Activated B cell treated with CpG ODN at 0.5 μM for 24 hours (primary cell): ENCODE data around the gene OR9G1. TPM values are rescaled to one million over a fixed set of nuclear protein-coding genes. Genes with fewer than 3 reads are reported as not detected.

ENCODE experiments used
- ATAC-seq: fragments of 200-7000 bp; cut with Tn5 transposase; one replicate; pipeline ENCODE4 v1.10.0; 2021; ENCODE audit warnings: low read depth, mild to moderate bottlenecking, moderate library complexity
- CTCF ChIA-PET: fragments of 350-600 bp; sonication (Branson Sonifier 250); formaldehyde crosslinking; loops from one replicate; lab custom pipeline; 2021; ENCODE audit warnings: antibody characterized with exemption; lab: Charles Lee
- POLR2A ChIA-PET: fragments of 350-600 bp; sonication (Branson Sonifier 250); formaldehyde crosslinking; loops from one replicate; lab custom pipeline; 2021; ENCODE audit warnings: antibody characterized with exemption; lab: Charles Lee
- DNase-seq: peaks from one replicate; pipeline ENCODE4 v3.0.0; 2022
- H3K27ac Mint-ChIP-seq: one replicate; pipeline ENCODE4 v1.8.0; 2020; ENCODE audit warnings: mixed read lengths
- H3K27me3 Mint-ChIP-seq: one replicate; pipeline ENCODE4 v1.8.0; 2021; ENCODE audit warnings: mixed read lengths
- H3K36me3 Mint-ChIP-seq: one replicate; pipeline ENCODE4 v1.8.0; 2021; ENCODE audit warnings: low read depth, mixed read lengths
- H3K4me1 Mint-ChIP-seq: one replicate; pipeline ENCODE4 v1.8.0; 2021; ENCODE audit warnings: mixed read lengths
- H3K4me3 Mint-ChIP-seq: one replicate; pipeline ENCODE4 v1.8.0; 2020; ENCODE audit warnings: mild to moderate bottlenecking, mixed read lengths
- H3K9me3 Mint-ChIP-seq: one replicate; pipeline ENCODE4 v1.8.0; 2020; ENCODE audit warnings: mixed read lengths
- CTCF ChIP-seq: fragments of 200-600 bp; IDR thresholded peaks from one replicate; pipeline ENCODE4 v1.8.0; 2022; ENCODE audit warnings: antibody characterized with exemption, mild to moderate bottlenecking
- intact Hi-C: fragments of 100-400 bp; cut with micrococcal nuclease; formaldehyde crosslinking; loops from one replicate; pipeline ENCODE4 v1.15.1; 2024
- total RNA-seq: library from RNA; stranded (reverse); gene quantifications from 2 replicates; pipeline ENCODE4 v1.2.3, GENCODE V29; 2022

The OR9G1 gene
- total RNA-seq, 1 donor from 2014 or later = not detected

GRCh38 chr11:56748597-56748996, 49.7 kb downstream of the OR9G1 start, which contains the start of gene OR9G4:
Gene OR9G4 (minus strand): TSS chr11:56748697. CDS start chr11:56743766, 4,931 bp downstream.
- ATAC-seq (no peak), DNase-seq (no peak)
- no peak for TF ChIP-seq CTCF
- no peaks in the 10 kb centered on the region for H3K27me3 Mint-ChIP-seq
- no peaks in the 10 kb centered on the region for H3K36me3 Mint-ChIP-seq
- H3K27ac Mint-ChIP-seq = no peak within 1 kb of the TSS
- H3K4me3 Mint-ChIP-seq = no peak within 1 kb of the TSS
- ChIA-PET POLR2A (no interaction called here), CTCF (no interaction called here)
- H3K4me1 Mint-ChIP-seq = no peaks in the 10 kb centered on the region
- intact Hi-C loops = no loop called here
- peaks cover 11% of the 10 kb centered on the region for H3K9me3 Mint-ChIP-seq

GRCh38 chr11:56750190-56750589, 51.3 kb downstream of the OR9G1 start:
- no peak for ATAC-seq
- H3K9me3 Mint-ChIP-seq = peaks cover 11% of the 10 kb centered on the region
- TF ChIP-seq CTCF = no peak
- POLR2A ChIA-PET = no interaction called here
- H3K27me3 Mint-ChIP-seq = no peaks in the 10 kb centered on the region
- H3K4me3 Mint-ChIP-seq = no peak overlapping the region
- CTCF ChIA-PET = no interaction called here
- H3K27ac Mint-ChIP-seq = no peak overlapping the region
- H3K36me3 Mint-ChIP-seq = no peaks in the 10 kb centered on the region
- no peaks in the 10 kb centered on the region for H3K4me1 Mint-ChIP-seq
- no peak for DNase-seq
- intact Hi-C loops = no loop called here

GRCh38 chr11:56751480-56751879, 52.6 kb downstream of the OR9G1 start:
- H3K36me3 Mint-ChIP-seq = no peaks in the 10 kb centered on the region
- intact Hi-C loops = no loop called here
- ChIA-PET POLR2A (no interaction called here), CTCF (no interaction called here)
- no peak overlapping the region for H3K27ac Mint-ChIP-seq
- no peaks in the 10 kb centered on the region for H3K4me1 Mint-ChIP-seq
- no peaks in the 10 kb centered on the region for H3K27me3 Mint-ChIP-seq
- DNase-seq (no peak), ATAC-seq (no peak)
- no peak overlapping the region for H3K4me3 Mint-ChIP-seq
- peaks cover 11% of the 10 kb centered on the region for H3K9me3 Mint-ChIP-seq
- no peak for TF ChIP-seq CTCF

Other genes starting within 250 kb of the OR9G1 start
- gene OR5M3, start 225.7 kb upstream of the OR9G1 start, total RNA-seq = not detected in 2 replicates
- gene OR5M8, start 207.7 kb upstream of the OR9G1 start, total RNA-seq = not detected in 2 replicates
- not detected in 2 replicates for gene OR5M11, start 155.8 kb upstream of the OR9G1 start, total RNA-seq
- not detected in 2 replicates for gene OR5M10, start 121.4 kb upstream of the OR9G1 start, total RNA-seq
- gene OR5M1, start 84.2 kb upstream of the OR9G1 start, total RNA-seq = not detected in 2 replicates
- gene OR5AP2, start 56.7 kb upstream of the OR9G1 start, total RNA-seq = not detected in 2 replicates
- not detected in 2 replicates for gene OR5AR1, start 35.4 kb upstream of the OR9G1 start, total RNA-seq
- not detected in 2 replicates for gene OR9G4, start 49.6 kb downstream of the OR9G1 start, total RNA-seq